ENCODE results near the gene TICAM1.
"Not testable (repeated sequence)": the region's sequence is repeated elsewhere in the genome, so short reads cannot be mapped to it uniquely, and the experiment has no call there.

The TICAM1 gene

DNA sequence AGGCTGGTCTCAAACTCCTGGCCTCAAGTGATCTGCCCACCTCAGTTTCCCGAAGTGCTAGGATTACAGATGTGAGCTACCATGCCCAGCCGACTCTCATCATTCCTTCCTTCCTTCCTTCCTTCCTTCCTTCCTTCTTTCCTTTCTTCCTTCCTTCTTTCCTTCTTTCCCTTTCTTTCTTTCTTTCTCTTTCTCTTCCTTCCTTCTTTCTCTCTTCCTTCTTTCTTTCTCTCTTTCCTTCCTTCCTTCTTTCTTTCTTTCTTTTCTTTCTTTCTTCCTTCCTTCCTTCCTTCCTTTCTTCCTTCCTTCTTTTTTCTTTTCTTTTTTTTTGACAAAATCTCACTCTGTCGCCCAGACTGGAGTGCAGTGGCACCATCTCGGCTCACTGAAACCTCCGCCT, 53.4 kb downstream of the TICAM1 start:
- H3K18ac ChIP-seq (ENCODE audit: low read length); H3K4me2 ChIP-seq (ENCODE audit: low read length); H3K4me3 ChIP-seq (ENCODE audit: low read length); H2AK5ac ChIP-seq (ENCODE audit: low read length); H4K8ac ChIP-seq (ENCODE audit: low read depth, low read length); H3K9ac ChIP-seq (ENCODE audit: low read length); H2BK15ac ChIP-seq (replicated peaks; ENCODE audit: low read depth); H2BK5ac ChIP-seq (ENCODE audit: low read length); H2BK120ac ChIP-seq (ENCODE audit: low read depth, low read length); H3K23ac ChIP-seq (ENCODE audit: low read length); H3K4me1 ChIP-seq (ENCODE audit: control insufficient read depth, low read depth, low read length); H4K5ac ChIP-seq (ENCODE audit: low read length); H3K56ac ChIP-seq (ENCODE audit: low read length); DNase-seq; H3K79me2 ChIP-seq (ENCODE audit: control insufficient read depth, insufficient read depth, low read length); H3K27ac ChIP-seq (ENCODE audit: low read depth, low read length); H3K36me3 ChIP-seq (ENCODE audit: control insufficient read depth, insufficient read depth, low read length); H3K27me3 ChIP-seq (ENCODE audit: insufficient read depth, low read length, poor library complexity); H3K79me1 ChIP-seq (ENCODE audit: low read length); H3K4ac ChIP-seq (ENCODE audit: low read depth, low read length): not testable (repeated sequence)
- no CpG with 5 or more reads among the region's 5 CpGs for WGBS (ENCODE audit: extremely low coverage, insufficient coverage, low lambda C conversion rate)

DNA sequence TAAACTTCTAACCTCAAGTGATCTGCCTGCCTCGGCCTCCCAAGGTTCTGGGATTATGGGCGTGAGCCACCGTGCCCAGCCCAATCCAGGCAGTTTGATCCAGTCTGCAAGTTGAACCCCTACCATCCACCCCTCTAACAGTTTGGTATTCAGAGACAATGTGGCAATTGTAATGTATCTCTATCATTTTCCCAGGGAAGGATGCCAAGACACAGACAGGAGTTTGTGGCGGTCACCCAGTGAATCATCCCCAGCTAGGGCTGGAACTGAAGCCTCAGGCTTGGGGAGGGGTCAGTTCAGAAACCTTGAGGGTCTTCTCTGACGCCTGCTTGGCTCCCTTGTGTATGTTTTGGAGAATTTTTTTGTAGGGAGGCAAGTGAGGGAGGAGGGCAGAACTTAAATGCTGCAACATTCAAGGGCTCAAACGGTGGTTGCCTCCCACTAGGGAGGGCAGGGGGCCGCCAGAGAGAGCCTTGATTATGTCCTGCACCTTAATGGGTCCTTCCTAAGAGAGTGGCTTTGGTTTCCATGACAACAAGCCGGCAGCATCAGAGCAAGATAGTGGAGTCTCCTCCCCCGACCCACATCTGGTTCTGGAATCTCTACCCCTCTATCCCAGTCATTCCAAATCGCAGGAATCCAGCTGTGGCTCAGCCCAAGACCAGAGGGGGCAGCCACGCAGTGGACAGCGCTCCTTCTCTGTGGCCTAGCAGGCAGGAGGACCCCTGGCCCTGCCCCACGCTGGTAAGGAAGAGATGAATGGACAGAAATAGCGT, 54.9 kb downstream of the TICAM1 start:
- Histone ChIP-seq H3K4me2 (ENCODE audit: low read length) (no peak overlapping the region), H3K79me2 (ENCODE audit: control insufficient read depth, insufficient read depth, low read length) (no peaks in the 10 kb centered on the region), H3K4me3 (ENCODE audit: low read length) (no peak overlapping the region), H3K27me3 (ENCODE audit: insufficient read depth, low read length, poor library complexity) (no peaks in the 10 kb centered on the region), H3K79me1 (ENCODE audit: low read length) (no peaks in the 10 kb centered on the region), H2BK5ac (ENCODE audit: low read length) (no peak overlapping the region), H4K5ac (ENCODE audit: low read length) (no peak overlapping the region), H4K8ac (ENCODE audit: low read depth, low read length) (no peak overlapping the region), H2AK5ac (ENCODE audit: low read length) (no peak overlapping the region), H3K9ac (ENCODE audit: low read length) (no peak overlapping the region), H3K4ac (ENCODE audit: low read depth, low read length) (no peak overlapping the region), H3K4me1 (ENCODE audit: control insufficient read depth, low read depth, low read length) (no peaks in the 10 kb centered on the region), H2BK120ac (ENCODE audit: low read depth, low read length) (no peak overlapping the region), H3K18ac (ENCODE audit: low read length) (no peak overlapping the region), H3K27ac (ENCODE audit: low read depth, low read length) (no peak overlapping the region), H3K56ac (ENCODE audit: low read length) (no peak overlapping the region), H3K23ac (ENCODE audit: low read length) (no peak overlapping the region), H3K36me3 (ENCODE audit: control insufficient read depth, insufficient read depth, low read length) (no peaks in the 10 kb centered on the region), H2BK15ac (replicated peaks; ENCODE audit: low read depth) (no peak overlapping the region)
- no CpG with 5 or more reads among the region's 14 CpGs for WGBS (ENCODE audit: extremely low coverage, insufficient coverage, low lambda C conversion rate)
- peak; percentile 59 for DNase-seq

DNA sequence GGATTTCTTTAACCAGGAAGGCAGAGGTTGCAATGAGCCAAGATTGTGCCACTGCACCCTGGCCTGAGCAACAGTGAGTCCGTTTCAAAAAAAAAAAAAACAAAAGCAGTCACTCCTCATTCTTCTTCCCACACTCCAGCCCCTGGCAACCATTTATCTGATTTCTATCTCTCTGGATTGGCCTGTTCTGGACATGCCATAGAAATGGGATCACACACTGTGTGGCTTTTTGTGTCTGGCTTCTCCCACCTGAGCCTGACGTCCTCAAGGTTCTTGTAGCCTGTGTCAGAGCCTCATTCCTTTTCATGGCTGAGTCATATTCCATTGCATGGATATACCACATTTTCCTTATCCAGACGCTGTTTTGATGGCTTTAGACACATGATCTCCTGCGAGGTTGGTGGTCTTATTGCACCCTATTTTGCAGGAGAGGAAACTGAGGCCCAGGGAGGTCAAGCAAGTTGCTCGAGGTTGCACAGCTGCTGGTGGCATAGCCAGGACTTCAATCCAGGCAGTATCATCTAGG, 55.8 kb downstream of the TICAM1 start:
- Histone ChIP-seq H3K9ac (ENCODE audit: low read length) (no peak overlapping the region), H4K5ac (ENCODE audit: low read length) (no peak overlapping the region), H3K4me1 (ENCODE audit: control insufficient read depth, low read depth, low read length) (no peaks in the 10 kb centered on the region), H2BK120ac (ENCODE audit: low read depth, low read length) (no peak overlapping the region), H2BK5ac (ENCODE audit: low read length) (no peak overlapping the region), H3K56ac (ENCODE audit: low read length) (no peak overlapping the region), H2AK5ac (ENCODE audit: low read length) (no peak overlapping the region), H3K23ac (ENCODE audit: low read length) (no peak overlapping the region), H3K4ac (ENCODE audit: low read depth, low read length) (no peak overlapping the region), H3K27me3 (ENCODE audit: insufficient read depth, low read length, poor library complexity) (no peaks in the 10 kb centered on the region), H3K36me3 (ENCODE audit: control insufficient read depth, insufficient read depth, low read length) (no peaks in the 10 kb centered on the region), H3K4me3 (ENCODE audit: low read length) (no peak overlapping the region), H3K4me2 (ENCODE audit: low read length) (no peak overlapping the region), H3K27ac (ENCODE audit: low read depth, low read length) (no peak overlapping the region), H3K79me1 (ENCODE audit: low read length) (no peaks in the 10 kb centered on the region), H3K18ac (ENCODE audit: low read length) (no peak overlapping the region), H3K79me2 (ENCODE audit: control insufficient read depth, insufficient read depth, low read length) (no peaks in the 10 kb centered on the region), H2BK15ac (replicated peaks; ENCODE audit: low read depth) (no peak overlapping the region), H4K8ac (ENCODE audit: low read depth, low read length) (no peak overlapping the region)
- WGBS (ENCODE audit: extremely low coverage, insufficient coverage, low lambda C conversion rate) = no CpG with 5 or more reads among the region's 5 CpGs
- no peak for DNase-seq

DNA sequence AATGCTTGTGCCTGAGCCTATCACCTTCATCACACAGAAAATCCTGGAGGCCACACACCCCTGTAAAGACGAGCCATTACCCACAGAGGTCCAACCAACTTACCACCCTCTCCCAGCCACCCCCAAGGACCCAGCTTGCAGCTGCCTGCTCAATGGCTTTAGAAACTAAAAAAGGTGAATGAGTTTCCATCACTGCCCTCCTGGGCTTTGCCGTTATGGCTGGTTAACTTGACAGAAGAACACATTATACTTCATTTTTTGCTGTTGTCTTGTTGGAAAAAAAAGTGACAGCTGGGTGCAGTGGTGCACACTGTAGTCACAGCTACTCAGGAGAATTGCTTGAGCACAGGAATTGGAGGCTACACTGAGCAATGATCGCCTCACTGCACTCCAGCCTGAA, 57.4 kb downstream of the TICAM1 start:
- no peak overlapping the region for H3K27ac ChIP-seq (ENCODE audit: low read depth, low read length)
- no peak for DNase-seq
- no peaks in the 10 kb centered on the region for H3K79me1 ChIP-seq (ENCODE audit: low read length)
- no peak overlapping the region for H3K4ac ChIP-seq (ENCODE audit: low read depth, low read length)
- H3K36me3 ChIP-seq (ENCODE audit: control insufficient read depth, insufficient read depth, low read length) = no peaks in the 10 kb centered on the region
- H3K79me2 ChIP-seq (ENCODE audit: control insufficient read depth, insufficient read depth, low read length) = no peaks in the 10 kb centered on the region
- no peak overlapping the region for H3K4me3 ChIP-seq (ENCODE audit: low read length)
- no peak overlapping the region for H4K8ac ChIP-seq (ENCODE audit: low read depth, low read length)
- no peak overlapping the region for H2BK15ac ChIP-seq (replicated peaks; ENCODE audit: low read depth)
- no peak overlapping the region for H3K9ac ChIP-seq (ENCODE audit: low read length)
- H2AK5ac ChIP-seq (ENCODE audit: low read length) = no peak overlapping the region
- H2BK120ac ChIP-seq (ENCODE audit: low read depth, low read length) = no peak overlapping the region
- no peak overlapping the region for H3K18ac ChIP-seq (ENCODE audit: low read length)
- H2BK5ac ChIP-seq (ENCODE audit: low read length) = no peak overlapping the region
- no peak overlapping the region for H3K56ac ChIP-seq (ENCODE audit: low read length)
- no peak overlapping the region for H3K4me2 ChIP-seq (ENCODE audit: low read length)
- H3K27me3 ChIP-seq (ENCODE audit: insufficient read depth, low read length, poor library complexity) = no peaks in the 10 kb centered on the region
- no peaks in the 10 kb centered on the region for H3K4me1 ChIP-seq (ENCODE audit: control insufficient read depth, low read depth, low read length)
- no peak overlapping the region for H3K23ac ChIP-seq (ENCODE audit: low read length)
- no CpG with 5 or more reads among the region's 3 CpGs for WGBS (ENCODE audit: extremely low coverage, insufficient coverage, low lambda C conversion rate)
- no peak overlapping the region for H4K5ac ChIP-seq (ENCODE audit: low read length)

DNA sequence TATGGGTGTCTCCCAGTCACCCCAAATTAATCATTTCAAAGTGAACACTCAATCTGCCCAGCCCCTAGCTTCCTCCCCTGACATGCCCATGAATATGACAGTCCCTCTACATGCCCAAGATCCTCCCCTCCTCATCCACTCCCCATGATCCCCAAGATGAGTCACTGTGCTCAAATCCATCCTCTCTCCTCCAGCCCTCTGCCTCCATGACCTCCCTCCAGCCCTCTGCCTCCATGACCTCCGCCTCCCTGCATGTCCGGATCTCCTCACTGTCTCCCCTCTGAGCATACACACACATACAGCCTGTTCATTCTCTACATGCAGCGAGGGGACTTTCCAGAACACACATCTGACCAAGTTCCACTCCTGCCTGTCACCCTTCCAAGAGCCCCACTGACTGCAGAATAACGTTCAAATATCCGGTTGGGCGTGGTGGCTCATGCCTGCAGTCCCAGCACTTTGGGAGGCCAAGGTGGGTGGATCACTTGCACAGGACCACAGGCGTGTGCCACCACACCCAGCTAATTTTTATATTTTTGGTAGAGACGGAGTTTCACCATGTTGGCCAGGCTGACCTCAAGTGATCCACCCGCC, 58.4 kb downstream of the TICAM1 start:
- Histone ChIP-seq H3K27ac (ENCODE audit: low read depth, low read length) (no peak overlapping the region), H3K27me3 (ENCODE audit: insufficient read depth, low read length, poor library complexity) (no peaks in the 10 kb centered on the region), H3K36me3 (ENCODE audit: control insufficient read depth, insufficient read depth, low read length) (no peaks in the 10 kb centered on the region), H3K23ac (ENCODE audit: low read length) (no peak overlapping the region), H4K8ac (ENCODE audit: low read depth, low read length) (no peak overlapping the region), H3K4me1 (ENCODE audit: control insufficient read depth, low read depth, low read length) (no peaks in the 10 kb centered on the region), H2AK5ac (ENCODE audit: low read length) (no peak overlapping the region), H3K79me1 (ENCODE audit: low read length) (no peaks in the 10 kb centered on the region), H4K5ac (ENCODE audit: low read length) (no peak overlapping the region), H3K4ac (ENCODE audit: low read depth, low read length) (no peak overlapping the region), H3K9ac (ENCODE audit: low read length) (no peak overlapping the region), H3K4me3 (ENCODE audit: low read length) (no peak overlapping the region), H2BK15ac (replicated peaks; ENCODE audit: low read depth) (no peak overlapping the region), H3K79me2 (ENCODE audit: control insufficient read depth, insufficient read depth, low read length) (no peaks in the 10 kb centered on the region), H2BK120ac (ENCODE audit: low read depth, low read length) (no peak overlapping the region), H2BK5ac (ENCODE audit: low read length) (no peak overlapping the region), H3K4me2 (ENCODE audit: low read length) (no peak overlapping the region), H3K56ac (ENCODE audit: low read length) (no peak overlapping the region), H3K18ac (ENCODE audit: low read length) (no peak overlapping the region)
- WGBS (ENCODE audit: extremely low coverage, insufficient coverage, low lambda C conversion rate) = no CpG with 5 or more reads among the region's 9 CpGs
- no peak for DNase-seq
